Inflammatory macrophage treated with lipopolysaccharide for 4 hours (primary cell): ENCODE measurements around the gene LRRC8C.

ENCODE experiments used
- DNase-seq: peaks from one replicate; pipeline ENCODE4 v3.0.0-alpha.2; 2020

The LRRC8C gene

GRCh38 chr1:89635825-89636815 lies 3.2 kb downstream of the LRRC8C start:
- peak; percentile 63 for DNase-seq

- no peak for DNase-seq
These were observed 4.6 kb downstream of the LRRC8C start for GRCh38 chr1:89637496-89637895.

- DNase-seq: peak; percentile 13
These were observed 7.5 kb downstream of the LRRC8C start for GRCh38 chr1:89640440-89640839.

GRCh38 chr1:89641781-89642180 lies 8.9 kb downstream of the LRRC8C start:
- peak; percentile 57 for DNase-seq

GRCh38 chr1:89643577-89643976 lies 10.7 kb downstream of the LRRC8C start:
- DNase-seq: no peak

GRCh38 chr1:89644119-89644814 lies 11.3 kb downstream of the LRRC8C start:
- no peak for DNase-seq

GRCh38 chr1:89646259-89646658 lies 13.3 kb downstream of the LRRC8C start:
- no peak for DNase-seq

- no peak for DNase-seq
These were observed 16.9 kb downstream of the LRRC8C start for GRCh38 chr1:89649783-89650182.

- no peak for DNase-seq
These were observed 19.5 kb downstream of the LRRC8C start for GRCh38 chr1:89652373-89652772.

- no peak for DNase-seq
These were observed 25.0 kb downstream of the LRRC8C start for GRCh38 chr1:89657886-89658285.

GRCh38 chr1:89659322-89660081 lies 26.6 kb downstream of the LRRC8C start:
- no peak for DNase-seq

- peak; percentile 18 for DNase-seq
These were observed 27.5 kb downstream of the LRRC8C start for GRCh38 chr1:89660224-89661061.

GRCh38 chr1:89665941-89666340 lies 33.0 kb downstream of the LRRC8C start:
- peak; percentile 81 for DNase-seq

GRCh38 chr1:89666640-89667039 lies 33.7 kb downstream of the LRRC8C start:
- DNase-seq: no peak

GRCh38 chr1:89667691-89668090 lies 34.8 kb downstream of the LRRC8C start:
- DNase-seq: no peak

GRCh38 chr1:89668961-89669360 lies 36.0 kb downstream of the LRRC8C start:
- DNase-seq: peak; percentile 35

- DNase-seq: peak; percentile 88
These were observed 36.5 kb downstream of the LRRC8C start for GRCh38 chr1:89669441-89669840.

GRCh38 chr1:89670163-89670562 lies 37.2 kb downstream of the LRRC8C start:
- peak; percentile 96 for DNase-seq

GRCh38 chr1:89670711-89671110 lies 37.8 kb downstream of the LRRC8C start:
- no peak for DNase-seq

GRCh38 chr1:89671775-89672488 lies 39.0 kb downstream of the LRRC8C start:
- peak; percentile 53 for DNase-seq

GRCh38 chr1:89672489-89673183 lies 39.7 kb downstream of the LRRC8C start:
- no peak for DNase-seq
